Kidney (tissue), 14 donors: ENCODE results near the gene MAP3K19. TPM values are rescaled to one million over a fixed set of nuclear protein-coding genes. Genes with fewer than 3 reads are reported as not detected.

ENCODE experiments used
- DNase-seq, 5 donors: peaks; one replicate each; pipeline ENCODE4 v3.0.0-alpha.2; 2013 to 2020
- FAIRE-seq: peaks from 2 replicates; lab custom pipeline; 2012; peaks lifted over from hg19 to GRCh38; lab: Jason Lieb, UNC
- H3K27ac ChIP-seq, 2 donors: one replicate each; pipeline ENCODE4 v1.7.0; 2013; ENCODE audit warnings: low read depth in 2 of 2, low read length in 2 of 2, inconsistent platforms in 1 of 2
- H3K27me3 ChIP-seq: one replicate; pipeline ENCODE4 v1.7.1; 2013; ENCODE audit warnings: low read length, inconsistent platforms; ENCODE audit not compliant: control insufficient read depth, insufficient read depth
- H3K36me3 ChIP-seq, 3 donors: one replicate each; pipeline versions ENCODE4 v1.7.0 to v1.7.1; 2013; ENCODE audit warnings: low read length in 3 of 3, control low read depth in 1 of 3, inconsistent platforms in 1 of 3; ENCODE audit not compliant: insufficient read depth in 3 of 3, control insufficient read depth in 2 of 3
- H3K4me1 ChIP-seq, 3 donors: one replicate each; pipeline versions ENCODE4 v1.7.0 to v1.7.1; 2013; ENCODE audit warnings: low read length in 3 of 3, inconsistent platforms in 1 of 3, low read depth in 1 of 3; ENCODE audit not compliant: control insufficient read depth in 2 of 3, insufficient read depth in 2 of 3
- H3K4me3 ChIP-seq, 3 donors: one replicate each; pipeline versions ENCODE4 v1.7.0 to v1.8.1; 2013; ENCODE audit warnings: low read length in 3 of 3, control low read depth in 1 of 3, inconsistent platforms in 1 of 3
- H3K9ac ChIP-seq, 3 donors: one replicate each; pipeline versions ENCODE4 v1.7.0 to v1.7.1; 2013; ENCODE audit warnings: low read length in 3 of 3, control low read depth in 1 of 3, inconsistent platforms in 1 of 3
- H3K9me3 ChIP-seq, 3 donors: one replicate each; pipeline versions ENCODE4 v1.7.0 to v1.7.1; 2013; ENCODE audit warnings: low read length in 3 of 3, control low read depth in 1 of 3, inconsistent platforms in 1 of 3; ENCODE audit not compliant: control insufficient read depth in 2 of 3, insufficient read depth in 1 of 3
- CTCF ChIP-seq: IDR thresholded peaks from 3 replicates; pipeline ENCODE4 v1.5.1; 2012; ENCODE audit warnings: mild to moderate bottlenecking, moderate library complexity, borderline replicate concordance; ENCODE audit not compliant: insufficient read depth; ENCODE audit errors: extremely low read depth
- intact Hi-C: fragments of 100-400 bp; cut with DNase I; formaldehyde crosslinking; loops from one replicate; pipeline ENCODE4 v1.11.1; 2022
- polyA plus RNA-seq: library from polyadenylated mRNA; stranded (reverse); fragments of 350-450 nt; fragmentation: Illumina TruSeq; extraction: RNeasy Lipid Tissue Mini Kit (QIAGEN cat#74804); gene quantifications from one replicate; pipeline ENCODE4 v1.2.3, GENCODE V29; 2014; ENCODE audit warnings: low read depth, low replicate concordance; ENCODE audit not compliant: insufficient read depth
- total RNA-seq: library from RNA; stranded (reverse); fragmentation: NEBNext Ultra II Directional; extraction: Animal tissue kit (Norgen Biotek cat#: 25700); gene quantifications from one replicate; pipeline ENCODE4 v1.2.1, GENCODE V29; 2021
- donor health status: control.
- donor health status: control.
- donor health status: control.
- donor health status: control.
- donor health status: control.
- donor health status: DM: yes; HTN: yes; CAD: no.
- donor health status: Normal renal cell carcinoma (clear cell type).

MAP3K19 gene
- total and polyA plus RNA-seq, 2 donors from 2014 or later: not detected

GRCh38 chr2:135022952-135023880 lies 24.0 kb downstream of the MAP3K19 start:
- Histone ChIP-seq H3K27ac (no peak overlapping the region), H3K9me3 (no peaks in the 10 kb centered on the region), H3K9ac (no peak overlapping the region), H3K27me3 (no peaks in the 10 kb centered on the region), H3K4me3 (no peak overlapping the region), H3K4me1 (no peaks in the 10 kb centered on the region), H3K36me3 (no peaks in the 10 kb centered on the region)
- FAIRE-seq (no peak), DNase-seq (no peak)
- intact Hi-C loops: no loop called here
- TF ChIP-seq CTCF: no peak

- FAIRE-seq (no peak), DNase-seq (no peak)
- Histone ChIP-seq H3K4me1 (no peaks in the 10 kb centered on the region), H3K36me3 (no peaks in the 10 kb centered on the region), H3K4me3 (no peak overlapping the region), H3K27ac (no peak overlapping the region), H3K9ac (no peak overlapping the region), H3K9me3 (no peaks in the 10 kb centered on the region), H3K27me3 (no peaks in the 10 kb centered on the region)
- intact Hi-C loops: no loop called here
- TF ChIP-seq CTCF: no peak
Measured at GRCh38 chr2:135021618-135022017, 25.6 kb downstream of the MAP3K19 start.

- H3K9me3 ChIP-seq: no peaks in the 10 kb centered on the region
- H3K9ac ChIP-seq: no peak overlapping the region
- no peaks in the 10 kb centered on the region for H3K36me3 ChIP-seq
- H3K27me3 ChIP-seq: no peaks in the 10 kb centered on the region
- no peak for TF ChIP-seq CTCF
- no peak overlapping the region for H3K27ac ChIP-seq
- H3K4me3 ChIP-seq: no peak overlapping the region
- intact Hi-C loops: no loop called here
- DNase-seq: no peak
- no peak for FAIRE-seq
- no peaks in the 10 kb centered on the region for H3K4me1 ChIP-seq
Measured at GRCh38 chr2:135011633-135012032, 35.6 kb downstream of the MAP3K19 start.
